Transverse colon (tissue), 4 donors: ENCODE data around the gene TMTC3.

Source experiments
- CTCF ChIP-seq, 5 experiments: fragments of 200-600 bp in 3 of 5; fragments of 450-650 bp in 2 of 5; sonication (generic) in 3 of 5; IDR thresholded peaks; 1 replicate in 2 of 5; 2 replicates in 3 of 5; pipeline ENCODE4 v1.5.1; 2016 to 2017; ENCODE audit warnings: antibody characterized with exemption in 5 of 5, inconsistent platforms in 3 of 5, mild to moderate bottlenecking in 2 of 5, moderate library complexity in 1 of 5
- EP300 ChIP-seq: sonication (generic); formaldehyde crosslinking; IDR thresholded peaks from one replicate; pipeline ENCODE4 v1.6.1; 2017; ENCODE audit warnings: antibody characterized with exemption, low read depth
- POLR2A ChIP-seq: fragments of 450-650 bp; IDR thresholded peaks from one replicate; pipeline ENCODE4 v1.6.1; 2016; ENCODE audit warnings: antibody characterized with exemption, mild to moderate bottlenecking, moderate library complexity
- POLR2AphosphoS5 ChIP-seq, 3 donors: sonication (generic); formaldehyde crosslinking; IDR thresholded peaks; one replicate each; pipeline ENCODE4 v1.6.1; 2016; ENCODE audit warnings: antibody characterized with exemption in 3 of 3

- no peak for TF ChIP-seq CTCF (IDR thresholded peaks at IDR 0.05)
- no peak for TF ChIP-seq EP300
- TF ChIP-seq POLR2AphosphoS5 (IDR thresholded peaks at IDR 0.05), result no peak
- no peak for TF ChIP-seq POLR2A
Measured at GRCh38 chr12:88179436-88180014, 37.4 kb downstream of the TMTC3 start.
